Neuronal stem cell (in vitro differentiated cells): ENCODE results near the gene CPNE5.

Experiments
- DNase-seq: peaks from one replicate; pipeline ENCODE4 v3.0.0-alpha.2; 2013; ENCODE audit warnings: low spot score
- H2AFZ ChIP-seq: one replicate; pipeline ENCODE4 v1.6.1; 2013; ENCODE audit warnings: mild to moderate bottlenecking, low read length, inconsistent platforms
- H2AK5ac ChIP-seq: 2 replicates; pipeline ENCODE4 v1.6.1; 2013; ENCODE audit warnings: low read depth, mild to moderate bottlenecking, inconsistent platforms, low read length, moderate library complexity, mixed read lengths
- H2BK120ac ChIP-seq: 2 replicates; pipeline ENCODE4 v1.6.1; 2013; ENCODE audit warnings: low read depth, mild to moderate bottlenecking, inconsistent platforms, low read length, moderate library complexity, mixed read lengths
- H2BK12ac ChIP-seq: one replicate; pipeline ENCODE4 v1.6.1; 2013; ENCODE audit warnings: low read length, inconsistent platforms
- H2BK15ac ChIP-seq: 2 replicates; pipeline ENCODE4 v1.6.1; 2013; ENCODE audit warnings: mild to moderate bottlenecking, low read length, inconsistent platforms, mixed read lengths
- H2BK5ac ChIP-seq: one replicate; pipeline ENCODE4 v1.6.1; 2013; ENCODE audit warnings: inconsistent platforms, mild to moderate bottlenecking, low read length, moderate library complexity
- H3K14ac ChIP-seq: one replicate; pipeline ENCODE4 v1.6.1; 2013; ENCODE audit warnings: low read length, inconsistent platforms
- H3K18ac ChIP-seq: 2 replicates; pipeline ENCODE4 v1.6.1; 2013; ENCODE audit warnings: low read length, inconsistent platforms
- H3K23ac ChIP-seq: 2 replicates; pipeline ENCODE4 v1.6.1; 2013; ENCODE audit warnings: low read depth, mild to moderate bottlenecking, mixed read lengths, low read length, inconsistent platforms; ENCODE audit not compliant: poor library complexity
- H3K27ac ChIP-seq: replicated peaks from 3 replicates; pipeline ENCODE4 v1.5.1; 2013; ENCODE audit warnings: low read length, inconsistent platforms
- H3K27me3 ChIP-seq, 3 experiments: 2 replicates each; pipeline ENCODE4 v1.6.1; 2013; ENCODE audit warnings: low read length in 3 of 3, mild to moderate bottlenecking in 2 of 3, inconsistent platforms in 1 of 3, low read depth in 1 of 3, mixed read lengths in 1 of 3, moderate library complexity in 1 of 3; ENCODE audit not compliant: control insufficient read depth in 3 of 3, insufficient read depth in 3 of 3
- H3K36me3 ChIP-seq, 2 donors: replicated peaks in 1 of 2; 2 replicates each; pipeline ENCODE4 v1.6.1; 2013; ENCODE audit warnings: low read length in 2 of 2; ENCODE audit not compliant: control insufficient read depth in 2 of 2, insufficient read depth in 2 of 2
- H3K4ac ChIP-seq: 2 replicates; pipeline ENCODE4 v1.6.1; 2013; ENCODE audit warnings: inconsistent platforms, mild to moderate bottlenecking, low read length, moderate library complexity
- H3K4me1 ChIP-seq, 2 donors: 1 replicate in 1 of 2; 2 replicates in 1 of 2; pipeline ENCODE4 v1.6.1; 2013; ENCODE audit warnings: low read length in 2 of 2, low read depth in 1 of 2; ENCODE audit not compliant: control insufficient read depth in 2 of 2, insufficient read depth in 1 of 2
- H3K4me2 ChIP-seq: one replicate; pipeline ENCODE4 v1.6.1; 2013; ENCODE audit warnings: mild to moderate bottlenecking, low read length, inconsistent platforms; ENCODE audit not compliant: insufficient read depth, poor library complexity, severe bottlenecking
- H3K4me3 ChIP-seq, 2 donors: 2 replicates each; pipeline ENCODE4 v1.5.1; 2013; ENCODE audit warnings: low read length in 2 of 2, mild to moderate bottlenecking in 2 of 2, inconsistent platforms in 1 of 2, moderate library complexity in 1 of 2
- H3K79me1 ChIP-seq: one replicate; pipeline ENCODE4 v1.6.1; 2013; ENCODE audit warnings: low read depth, mild to moderate bottlenecking, inconsistent platforms, low read length, moderate library complexity
- H3K9ac ChIP-seq: one replicate; pipeline ENCODE4 v1.6.1; 2013; ENCODE audit warnings: mild to moderate bottlenecking, low read depth, low read length, inconsistent platforms; ENCODE audit not compliant: poor library complexity
- H3K9me3 ChIP-seq, 2 donors: replicated peaks in 1 of 2; 2 replicates each; pipeline versions ENCODE3 to v1.6.1; 2013; ENCODE audit warnings: low read length in 2 of 2, mild to moderate bottlenecking in 2 of 2, inconsistent platforms in 1 of 2, low read depth in 1 of 2, mixed read lengths in 1 of 2, moderate library complexity in 1 of 2; ENCODE audit not compliant: control insufficient read depth in 2 of 2, insufficient read depth in 1 of 2
- H4K8ac ChIP-seq: one replicate; pipeline ENCODE4 v1.6.1; 2013; ENCODE audit warnings: low read depth, mild to moderate bottlenecking, inconsistent platforms, low read length, moderate library complexity
- H4K91ac ChIP-seq: one replicate; pipeline ENCODE4 v1.6.1; 2013; ENCODE audit warnings: low read length, low read depth, mild to moderate bottlenecking, inconsistent platforms; ENCODE audit not compliant: poor library complexity
- WGBS, 2 donors: extraction: QIAGEN DNeasy Blood & Tissue Kit; methylation state at CpG; one replicate each; pipeline ENCODE4 v1.1.7; 2013; ENCODE audit warnings: missing lambda C conversion rate in 2 of 2, mixed read lengths in 1 of 2; ENCODE audit not compliant: insufficient read length in 2 of 2, insufficient replicate concordance in 1 of 2; ENCODE audit errors: extremely low coverage in 2 of 2; 5-methylcytosine and 5-hydroxymethylcytosine counted together

Gene CPNE5

DNA sequence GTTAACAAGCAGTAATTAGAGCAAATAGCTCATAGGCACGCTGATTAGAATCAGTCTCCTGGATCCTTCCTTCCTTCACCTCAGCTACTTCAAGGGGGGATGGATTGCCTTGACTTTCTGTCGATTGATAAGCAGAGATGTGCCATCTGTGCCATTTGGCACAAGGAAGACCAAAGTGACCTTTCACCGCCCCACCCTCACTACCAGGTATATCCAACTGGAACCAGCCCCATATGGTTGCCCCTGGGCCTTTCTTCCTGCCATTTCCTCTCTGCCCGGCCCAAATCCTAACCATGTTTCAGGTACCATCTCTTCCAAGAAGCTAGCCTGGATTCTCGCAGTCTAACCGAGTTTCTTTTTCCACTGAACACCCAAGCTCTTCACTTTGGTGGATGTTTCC lies 8.7 kb upstream of the CPNE5 start:
- Histone ChIP-seq H2BK15ac (no peak overlapping the region), H2BK120ac (no peak overlapping the region), H2AFZ (peak overlapping the region; percentile 84), H3K4me3 (no peak overlapping the region), H4K8ac (no peak overlapping the region), H3K23ac (no peak overlapping the region), H3K14ac (no peak overlapping the region), H3K4me1 (peaks cover 9 to 12% of the 10 kb centered on the region in 2 donors), H2AK5ac (no peak overlapping the region), H3K4ac (no peak overlapping the region), H3K79me1 (no peaks in the 10 kb centered on the region), H3K4me2 (no peak overlapping the region), H3K9ac (no peak overlapping the region), H4K91ac (no peak overlapping the region), H3K9me3 (peaks cover 0 to 2% of the 10 kb centered on the region in 2 donors), H3K27me3 (no peaks in the 10 kb centered on the region), H3K18ac (no peak overlapping the region), H3K36me3 (peaks cover 8 to 13% of the 10 kb centered on the region in 2 donors), H2BK12ac (no peak overlapping the region), H2BK5ac (no peak overlapping the region), H3K27ac (no peak overlapping the region)
- WGBS, 2 donors = no CpG with 5 or more reads among the region's 6 CpGs
- DNase-seq = no peak

DNA sequence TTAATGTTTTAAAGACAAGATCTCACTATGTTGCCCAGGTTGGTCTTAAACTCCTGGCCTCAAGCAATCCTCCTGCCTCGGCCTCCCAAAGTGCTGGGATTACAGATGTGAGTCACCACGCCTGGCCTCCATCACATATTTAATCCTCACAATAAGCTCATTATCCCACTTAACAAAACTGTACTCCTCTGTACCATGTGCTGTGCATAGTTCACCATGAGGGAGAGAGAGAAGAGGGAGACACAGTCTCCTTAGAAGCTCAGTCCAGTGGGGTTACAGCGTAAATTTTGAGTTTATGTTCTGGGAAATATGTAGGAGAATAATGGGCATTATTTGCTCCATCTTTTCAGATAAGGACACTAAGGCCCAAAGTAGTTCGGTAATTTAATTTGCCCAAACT lies 7.9 kb upstream of the CPNE5 start:
- Histone ChIP-seq H4K8ac (no peak overlapping the region), H2BK15ac (no peak overlapping the region), H3K14ac (no peak overlapping the region), H2BK120ac (no peak overlapping the region), H3K4me3 (no peak overlapping the region), H3K36me3 (peaks cover 4% of the 10 kb centered on the region in 2 donors), H4K91ac (no peak overlapping the region), H3K9ac (no peak overlapping the region), H3K4me1 (peaks cover 9 to 12% of the 10 kb centered on the region in 2 donors), H3K4ac (no peak overlapping the region), H2AK5ac (no peak overlapping the region), H3K79me1 (no peaks in the 10 kb centered on the region), H3K4me2 (no peak overlapping the region), H2BK12ac (no peak overlapping the region), H2BK5ac (no peak overlapping the region), H2AFZ (no peak overlapping the region), H3K18ac (no peak overlapping the region), H3K27ac (no peak overlapping the region), H3K9me3 (peaks cover 0 to 2% of the 10 kb centered on the region in 2 donors), H3K27me3 (no peaks in the 10 kb centered on the region), H3K23ac (no peak overlapping the region)
- no CpG with 5 or more reads among the region's 4 CpGs for WGBS, 2 donors
- DNase-seq = no peak

DNA sequence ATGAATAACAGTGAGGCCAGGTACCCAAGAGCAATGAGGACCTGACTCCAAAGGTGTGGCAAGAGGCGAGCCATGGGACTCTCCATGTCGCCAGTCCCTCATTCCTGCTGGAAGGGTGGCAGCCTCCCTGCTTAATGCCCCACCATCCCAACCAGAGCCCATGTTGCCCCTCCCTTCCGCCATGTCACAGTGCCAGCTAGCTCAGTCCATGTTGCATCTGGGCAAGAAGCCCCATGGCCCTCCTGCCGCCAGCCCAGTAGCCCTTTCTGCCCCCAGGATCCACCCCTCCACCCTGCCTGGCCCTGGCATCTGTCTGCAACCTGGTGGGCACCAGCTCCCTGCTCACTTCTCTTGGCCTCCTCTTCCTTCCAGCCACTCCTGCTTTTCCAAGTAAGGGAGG lies 6.0 kb upstream of the CPNE5 start:
- WGBS, 2 donors = no CpG with 5 or more reads among the region's 4 CpGs
- Histone ChIP-seq H3K27ac (no peak overlapping the region), H2BK120ac (no peak overlapping the region)

DNA sequence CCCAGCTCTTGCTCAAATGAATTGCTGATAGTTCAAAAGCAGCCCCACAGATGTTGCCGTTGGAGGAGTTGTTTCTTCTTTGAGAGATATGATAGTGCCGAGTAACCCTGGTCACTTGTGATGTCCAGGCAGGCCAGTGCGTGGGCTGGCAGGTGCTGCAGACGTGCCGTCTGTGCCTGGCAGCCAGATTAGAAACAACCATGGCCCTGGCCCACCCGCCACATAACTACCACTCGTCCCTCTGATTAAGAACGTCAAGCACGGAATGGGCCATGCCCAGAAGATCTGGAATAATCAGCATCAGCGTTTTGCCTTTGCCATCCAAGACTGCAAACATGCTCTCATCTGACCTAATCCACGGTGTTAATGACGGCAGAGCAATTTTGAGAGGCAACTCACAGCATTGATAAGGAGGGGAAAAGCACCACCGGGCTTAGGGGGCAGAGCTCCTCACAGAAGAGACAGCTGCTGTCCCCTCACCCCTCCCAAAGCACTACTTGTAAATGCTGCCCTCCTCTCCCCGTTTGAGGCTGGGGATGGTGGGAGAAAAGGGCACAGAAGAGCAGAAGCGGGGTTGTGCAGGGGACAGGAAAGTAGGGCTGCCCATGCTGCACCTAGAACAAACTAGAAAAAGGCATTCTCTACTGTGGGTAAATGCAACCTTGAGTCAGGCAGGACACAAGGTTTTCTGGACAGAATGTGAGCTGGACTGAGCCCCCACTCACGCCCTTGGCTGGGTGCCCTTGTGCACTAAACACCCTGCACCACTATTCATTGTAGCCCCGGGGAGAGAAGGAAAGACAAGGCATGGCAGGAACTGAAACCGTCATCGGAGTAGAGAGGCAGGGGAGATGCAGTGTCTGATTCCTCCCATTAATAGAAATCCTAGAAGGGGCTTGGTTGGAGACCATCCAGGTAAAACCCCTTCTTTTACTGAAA lies 5.3 kb upstream of the CPNE5 start:
- no peaks in the 10 kb centered on the region for H3K36me3 ChIP-seq
- no peaks in the 10 kb centered on the region for H3K79me1 ChIP-seq
- no peak overlapping the region for H3K4me2 ChIP-seq
- no peak overlapping the region for H3K4ac ChIP-seq
- H3K23ac ChIP-seq = peak overlapping the region; percentile 25
- peaks cover 8 to 17% (median 10%) of the 10 kb centered on the region in 3 experiments for H3K27me3 ChIP-seq
- H3K27ac ChIP-seq = no peak overlapping the region
- H4K91ac ChIP-seq = no peak overlapping the region
- whole genome bisulfite sequencing, 2 donors = no CpG with 5 or more reads among the region's 19 CpGs
- H2BK15ac ChIP-seq = no peak overlapping the region
- no peak overlapping the region for H4K8ac ChIP-seq
- H3K14ac ChIP-seq = no peak overlapping the region
- no peak overlapping the region for H3K4me3 ChIP-seq
- peaks cover 16 to 23% of the 10 kb centered on the region in 2 donors for H3K4me1 ChIP-seq
- no peak overlapping the region for H3K9ac ChIP-seq
- H3K18ac ChIP-seq = no peak overlapping the region
- no peak overlapping the region for H2AFZ ChIP-seq
- H2BK12ac ChIP-seq = no peak overlapping the region
- no peak overlapping the region for H2BK120ac ChIP-seq
- no peaks in the 10 kb centered on the region for H3K9me3 ChIP-seq
- no peak overlapping the region for H2AK5ac ChIP-seq
- DNase-seq = no peak
- H2BK5ac ChIP-seq = no peak overlapping the region

More for the DNA sequence above, 6.0 kb upstream of the CPNE5 start:
- no peak overlapping the region for H2BK12ac ChIP-seq
- no peak for DNase-seq
- no peak overlapping the region for H4K8ac ChIP-seq
- no peak overlapping the region for H3K4me2 ChIP-seq
- no peaks in the 10 kb centered on the region for H3K9me3 ChIP-seq
- H3K18ac ChIP-seq = peak overlapping the region; percentile 54
- peaks cover 4 to 11% (median 7%) of the 10 kb centered on the region in 3 experiments for H3K27me3 ChIP-seq
- peak overlapping the region; percentile 27 for H2AK5ac ChIP-seq
- no peak overlapping the region for H3K4me3 ChIP-seq
- H3K36me3 ChIP-seq = peaks cover 0 to 2% of the 10 kb centered on the region in 2 donors
- H3K4ac ChIP-seq = no peak overlapping the region
- peaks cover 15 to 21% of the 10 kb centered on the region in 2 donors for H3K4me1 ChIP-seq
- no peaks in the 10 kb centered on the region for H3K79me1 ChIP-seq
- H4K91ac ChIP-seq = no peak overlapping the region
- no peak overlapping the region for H2BK15ac ChIP-seq
- no peak overlapping the region for H3K23ac ChIP-seq
- no peak overlapping the region for H2AFZ ChIP-seq
- peak overlapping the region; percentile 57 for H2BK5ac ChIP-seq
- H3K9ac ChIP-seq = no peak overlapping the region
- no peak overlapping the region for H3K14ac ChIP-seq
